Measurements from ENCODE around the gene PFN3.

The PFN3 gene

GRCh38 chr5:177389241-177390169 lies 11.0 kb downstream of the PFN3 start:
- H3K4me3 ChIP-seq (ENCODE audit: low read depth, low read length), result peak overlapping the region; percentile 8; the same call in 1 of the 2 replicates
- no peak for TF ChIP-seq CTCF (IDR thresholded peaks at IDR 0.05; ENCODE audit: low read depth, low read length)

DNA sequence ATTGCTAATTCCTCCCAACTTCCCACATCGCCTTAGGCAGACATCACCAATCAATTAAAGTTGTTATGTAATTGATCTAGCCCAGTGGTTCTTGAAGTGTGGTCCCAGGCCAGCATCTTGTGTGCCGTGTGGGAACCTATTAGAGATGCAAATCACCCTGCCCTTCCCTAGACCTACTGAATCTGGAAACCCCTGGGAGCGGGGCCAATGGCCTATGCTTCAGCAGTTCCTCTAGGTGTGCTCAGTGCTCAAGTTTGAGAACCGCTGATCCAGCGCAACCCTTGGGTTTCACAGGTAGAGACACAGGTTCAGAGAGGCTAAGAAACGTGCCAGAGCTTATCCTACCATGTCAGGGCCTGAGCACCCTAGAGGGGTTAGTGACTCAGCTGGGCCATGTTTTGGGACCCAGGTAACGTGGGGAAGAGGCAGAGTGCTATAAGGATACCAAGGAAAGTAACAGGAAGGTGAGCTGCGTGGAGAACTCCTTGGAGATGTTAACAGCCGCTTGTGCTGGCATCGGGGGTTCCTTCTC lies 11.9 kb downstream of the PFN3 start:
- no peak overlapping the region for H3K4me3 ChIP-seq (ENCODE audit: low read depth, low read length)
- TF ChIP-seq CTCF (IDR thresholded peaks at IDR 0.05; ENCODE audit: low read depth, low read length), result no peak

DNA sequence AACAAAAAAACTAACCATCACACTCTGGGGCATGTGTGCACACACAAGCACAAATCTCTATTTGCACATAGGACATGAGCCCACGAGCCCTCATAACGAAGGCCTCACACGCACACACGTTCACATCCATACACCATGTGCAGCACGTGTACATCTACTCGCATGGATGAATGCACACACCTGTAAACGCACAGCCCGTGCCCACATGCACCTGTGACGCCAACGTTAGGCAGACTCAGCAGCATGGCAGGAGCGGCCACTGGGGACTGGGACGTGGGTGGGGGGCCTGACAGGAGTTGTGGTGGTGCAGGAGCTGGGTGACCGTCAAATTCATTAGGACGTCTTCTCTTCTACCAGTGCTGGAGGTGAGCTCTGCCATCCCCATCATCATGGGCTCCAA lies 13.1 kb downstream of the PFN3 start:
- no peak for TF ChIP-seq CTCF (IDR thresholded peaks at IDR 0.05; ENCODE audit: low read depth, low read length)
- H3K4me3 ChIP-seq (ENCODE audit: low read depth, low read length), result no peak overlapping the region

- TF ChIP-seq CTCF (IDR thresholded peaks at IDR 0.05; ENCODE audit: low read depth, low read length), result no peak
Measured at GRCh38 chr5:177386542-177386941, 13.9 kb downstream of the PFN3 start.

DNA sequence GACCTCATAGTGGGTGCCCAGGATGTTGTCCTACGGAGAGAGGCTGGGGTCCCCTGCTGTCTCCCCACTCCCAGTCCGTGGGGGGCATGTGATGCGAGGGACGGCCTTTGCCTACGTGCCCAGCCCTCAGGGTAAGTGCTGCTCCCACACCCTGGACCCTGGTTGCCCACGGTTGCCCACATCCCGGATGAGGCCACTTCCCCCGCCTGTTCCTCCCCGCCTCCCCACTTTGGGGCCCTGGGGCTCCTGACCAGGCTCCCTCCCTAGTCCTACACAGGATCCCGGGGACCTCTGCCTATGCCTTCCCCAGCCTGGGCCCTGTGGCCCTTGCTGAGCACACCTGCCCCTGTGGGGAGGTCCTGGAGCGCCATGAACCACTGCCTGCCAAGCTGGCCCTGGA lies 14.7 kb downstream of the PFN3 start:
- no peak overlapping the region for H3K4me3 ChIP-seq (ENCODE audit: low read depth, low read length)
- TF ChIP-seq CTCF (IDR thresholded peaks at IDR 0.05; ENCODE audit: low read depth, low read length), result no peak

More at GRCh38 chr5:177386542-177386941, 13.9 kb downstream of the PFN3 start:
- H3K4me3 ChIP-seq (ENCODE audit: low read depth, low read length), result no peak overlapping the region

GRCh38 chr5:177384134-177384533 lies 16.3 kb downstream of the PFN3 start, which contains the start of gene SLC34A1:
SLC34A1 (plus strand) TSS chr5:177384434; CDS start chr5:177385742, 1,308 bp downstream.
- no peak for TF ChIP-seq CTCF (IDR thresholded peaks at IDR 0.05; ENCODE audit: low read depth, low read length)
- H3K4me3 ChIP-seq (ENCODE audit: low read depth, low read length), result no peak within 1 kb of the TSS

- TF ChIP-seq CTCF (IDR thresholded peaks at IDR 0.05; ENCODE audit: low read depth, low read length), result no peak
- no peak overlapping the region for H3K4me3 ChIP-seq (ENCODE audit: low read depth, low read length)
Measured at GRCh38 chr5:177383181-177383580, 17.3 kb downstream of the PFN3 start.

Data from WI38 (cell line).